Kidney epithelial cell (primary cell): ENCODE measurements around the gene HABP4. TPM values are rescaled to one million over a fixed set of nuclear protein-coding genes. Genes with fewer than 3 reads are reported as not detected.

Experiments
- DNase-seq: peaks from one replicate; pipeline ENCODE4 v3.0.0-alpha.2; 2010; ENCODE audit warnings: low read depth
- H3K27me3 ChIP-seq: 2 replicates; pipeline ENCODE4 v1.6.0; 2011; ENCODE audit warnings: low read length; ENCODE audit not compliant: control insufficient read depth, insufficient read depth
- H3K36me3 ChIP-seq: 2 replicates; pipeline ENCODE4 v1.5.1; 2011; ENCODE audit warnings: low read length; ENCODE audit not compliant: control insufficient read depth, insufficient read depth
- H3K4me3 ChIP-seq: 2 replicates; pipeline ENCODE4 v1.5.1; 2011; ENCODE audit warnings: low read depth, mild to moderate bottlenecking, control low read depth, low read length
- CTCF ChIP-seq: IDR thresholded peaks from 2 replicates; pipeline ENCODE4 v1.5.1; 2011; ENCODE audit warnings: mild to moderate bottlenecking, moderate library complexity, low read length, control low read depth, inconsistent platforms; ENCODE audit not compliant: insufficient read depth, poor library complexity, severe bottlenecking
- total RNA-seq: library from RNA; depleted of rRNA; stranded (reverse); fragments of >200 nt; gene quantifications from 2 replicates; pipeline ENCODE4 v1.2.3, GENCODE V29; 2015

HABP4 gene
- total RNA-seq, 1 donor from 2014 or later = 26.7 TPM

- peaks cover 4% of the 10 kb centered on the region for H3K36me3 ChIP-seq
- no peak overlapping the region for H3K4me3 ChIP-seq
- H3K27me3 ChIP-seq = no peaks in the 10 kb centered on the region
- no peak for TF ChIP-seq CTCF
- no peak for DNase-seq
These were observed 40.6 kb downstream of the HABP4 start for GRCh38 chr9:96490534-96491078.

GRCh38 chr9:96491079-96491879 is 41.3 kb downstream of the HABP4 start:
- DNase-seq = no peak
- no peaks in the 10 kb centered on the region for H3K27me3 ChIP-seq
- peaks cover 4% of the 10 kb centered on the region for H3K36me3 ChIP-seq

GRCh38 chr9:96491880-96492525 is 42.0 kb downstream of the HABP4 start:
- TF ChIP-seq CTCF = no peak
- no peak overlapping the region for H3K4me3 ChIP-seq
- H3K27me3 ChIP-seq = no peaks in the 10 kb centered on the region
- DNase-seq = no peak
- peaks cover 4% of the 10 kb centered on the region for H3K36me3 ChIP-seq

More at GRCh38 chr9:96491079-96491879, 41.3 kb downstream of the HABP4 start:
- H3K4me3 ChIP-seq = no peak overlapping the region
- no peak for TF ChIP-seq CTCF

GRCh38 chr9:96492993-96493531 is 43.1 kb downstream of the HABP4 start:
- peaks cover 4% of the 10 kb centered on the region for H3K36me3 ChIP-seq
- H3K27me3 ChIP-seq = no peaks in the 10 kb centered on the region
- no peak overlapping the region for H3K4me3 ChIP-seq
- no peak for DNase-seq
- TF ChIP-seq CTCF = no peak

- Histone ChIP-seq H3K4me3 (no peak overlapping the region), H3K36me3 (peaks cover 1% of the 10 kb centered on the region), H3K27me3 (no peaks in the 10 kb centered on the region)
- no peak for DNase-seq
- TF ChIP-seq CTCF = no peak
These were observed 43.8 kb downstream of the HABP4 start for GRCh38 chr9:96493757-96494156.
